Activated CD4-positive, alpha-beta T cell treated with anti-CD3 and anti-CD28 coated beads, Interleukin-2, amount 50 U/mL, for 4 hours (primary cell): Measurements from ENCODE around the gene DARS1.

ENCODE experiments used
- DNase-seq, 2 experiments: peaks; one replicate each; pipeline ENCODE4 v3.0.0-alpha.2; 2020

The DARS1 gene

DNA sequence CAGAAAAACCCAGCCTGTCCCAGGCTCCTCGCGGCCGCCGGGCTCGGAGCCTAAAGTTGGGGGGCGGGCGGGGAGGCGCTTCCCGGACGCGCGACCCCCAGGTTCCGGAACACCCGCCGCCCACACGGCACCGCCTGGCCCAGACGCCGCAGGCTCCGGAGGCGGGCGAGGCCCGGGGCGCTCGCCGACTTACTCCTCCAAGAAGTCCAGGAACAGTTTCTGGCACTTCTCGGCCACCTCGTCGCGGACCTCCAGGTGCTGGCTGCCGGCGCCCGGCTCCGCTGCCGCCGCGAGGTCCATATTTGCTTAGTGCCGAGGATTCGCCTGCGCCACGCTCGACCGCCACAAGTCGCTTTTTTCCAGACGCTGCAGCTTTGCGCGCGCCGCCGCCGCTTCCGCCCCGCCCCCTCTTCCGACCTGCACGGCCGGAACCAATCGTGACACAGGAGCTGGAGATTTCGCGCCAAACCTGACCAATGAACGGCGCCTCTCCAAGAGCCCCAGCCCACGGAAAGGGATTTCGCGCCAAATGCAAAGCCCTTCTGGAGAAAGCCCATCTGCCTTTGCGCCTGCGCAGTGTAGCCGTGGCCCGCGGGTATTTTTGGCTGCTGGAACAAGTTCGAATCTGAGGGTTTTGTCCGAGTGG lies 109.2 kb downstream of the DARS1 start, which contains the start of gene MCM6:
MCM6 (minus strand) TSS at position 378 of the 646 bp plus-strand sequence; CDS start at position 300, 78 bp downstream.
- DNase-seq, result peak; percentile 98

- DNase-seq, result peak; percentile 66 to 69
These were observed 109.8 kb downstream of the DARS1 start for GRCh38 chr2:135875491-135876065.

GRCh38 chr2:135874777-135875365 lies 110.6 kb downstream of the DARS1 start:
- no peak for DNase-seq

- no peak for DNase-seq
These were observed 114.9 kb downstream of the DARS1 start for GRCh38 chr2:135870571-135870970.

DNA sequence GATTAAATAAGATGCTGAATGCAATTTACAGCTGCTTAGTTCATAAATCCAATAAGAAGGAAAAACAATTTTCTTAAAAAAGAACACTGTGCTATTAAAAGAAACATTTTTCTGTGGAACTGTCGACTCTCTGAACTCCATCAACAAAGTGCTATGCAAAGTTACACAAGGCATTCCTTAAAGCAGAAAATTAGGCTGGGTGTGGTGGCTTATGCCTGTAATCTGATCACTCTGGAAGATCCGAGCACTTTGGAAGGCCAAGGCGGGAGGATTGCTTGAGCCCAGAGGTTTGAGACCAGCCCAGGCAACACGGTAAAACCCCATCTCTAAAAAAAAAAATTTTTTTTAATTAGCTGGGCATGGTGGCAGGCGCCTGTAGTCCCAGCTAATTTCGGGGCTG lies 122.2 kb downstream of the DARS1 start:
- DNase-seq, result no peak

- no peak for DNase-seq
These were observed 122.7 kb downstream of the DARS1 start for GRCh38 chr2:135862718-135863117.
